Hematopoietic multipotent progenitor cell (in vitro differentiated cells): ENCODE measurements around the gene ASB10. TPM values are rescaled to one million over a fixed set of nuclear protein-coding genes. Genes with fewer than 3 reads are reported as not detected.

Experiments
- DNase-seq, 3 donors: peaks; one replicate each; pipeline ENCODE4 v3.0.0-alpha.2; 2011 to 2015; ENCODE audit warnings: low read depth in 2 of 3, low spot score in 2 of 3
- total RNA-seq: library from RNA; depleted of rRNA; stranded (reverse); fragments of >200 nt; gene quantifications from one replicate; pipeline ENCODE4 v1.2.3, GENCODE V29; 2012

ASB10 gene
- total RNA-seq, 1 donor: not detected

GRCh38 chr7:151137791-151138152 lies 49.3 kb downstream of the ASB10 start:
- no peak for DNase-seq

GRCh38 chr7:151137076-151137675 lies 49.9 kb downstream of the ASB10 start:
- no peak for DNase-seq

GRCh38 chr7:151135866-151136843 lies 50.9 kb downstream of the ASB10 start:
- no peak for DNase-seq

GRCh38 chr7:151135525-151135845 lies 51.6 kb downstream of the ASB10 start:
- DNase-seq: no peak

- no peak for DNase-seq
Measured at GRCh38 chr7:151134743-151135524, 52.1 kb downstream of the ASB10 start.

GRCh38 chr7:151133986-151134742 lies 52.9 kb downstream of the ASB10 start:
- DNase-seq: no peak

GRCh38 chr7:151133266-151133985 lies 53.6 kb downstream of the ASB10 start:
- no peak for DNase-seq

GRCh38 chr7:151132461-151133205 lies 54.4 kb downstream of the ASB10 start:
- DNase-seq: no peak

GRCh38 chr7:151131592-151132293 lies 55.3 kb downstream of the ASB10 start:
- DNase-seq: no peak

- DNase-seq: no peak
Measured at GRCh38 chr7:151131224-151131591, 55.8 kb downstream of the ASB10 start.

- no peak for DNase-seq
Measured at GRCh38 chr7:151130741-151131157, 56.3 kb downstream of the ASB10 start.

- no peak for DNase-seq
Measured at GRCh38 chr7:151129960-151130591, 57.0 kb downstream of the ASB10 start.

GRCh38 chr7:151129117-151129959 lies 57.7 kb downstream of the ASB10 start:
- DNase-seq: no peak

GRCh38 chr7:151128716-151129115 lies 58.3 kb downstream of the ASB10 start:
- DNase-seq: no peak

GRCh38 chr7:151128144-151128543 lies 58.9 kb downstream of the ASB10 start:
- DNase-seq: no peak

GRCh38 chr7:151126491-151127137 lies 60.4 kb downstream of the ASB10 start:
- no peak for DNase-seq
